Activated naive CD8-positive, alpha-beta T cell treated with anti-CD3 and anti-CD28 coated beads, Interleukin-2, amount 50 U/mL, for 24 hours (primary cell): ENCODE measurements around the gene MCRIP2.
A peak's percentile ranks its signal among the peaks of the same experiment; 100 is the strongest.
"Not testable (repeated sequence)": the region's sequence is repeated elsewhere in the genome, so short reads cannot be mapped to it uniquely, and the experiment has no call there.

Experiments used
- ATAC-seq: fragments of 150-1000 bp; cut with Tn5 transposase; one replicate; pipeline ENCODE4 v1.10.0; 2021
- DNase-seq: peaks from one replicate; pipeline ENCODE4 v3.0.0; 2021
- H3K27ac Mint-ChIP-seq: one replicate; pipeline ENCODE4 v1.8.0; 2021; ENCODE audit warnings: mild to moderate bottlenecking, mixed read lengths
- H3K27me3 Mint-ChIP-seq: one replicate; pipeline ENCODE4 v1.8.0; 2021; ENCODE audit warnings: mixed read lengths
- H3K36me3 Mint-ChIP-seq: one replicate; pipeline ENCODE4 v1.8.0; 2021; ENCODE audit warnings: low read depth, mixed read lengths
- H3K4me1 Mint-ChIP-seq: one replicate; pipeline ENCODE4 v1.8.0; 2021; ENCODE audit warnings: mixed read lengths
- H3K4me3 Mint-ChIP-seq: one replicate; pipeline ENCODE4 v1.8.0; 2021; ENCODE audit warnings: mild to moderate bottlenecking, moderate library complexity, mixed read lengths
- H3K9me3 Mint-ChIP-seq: one replicate; pipeline ENCODE4 v1.8.0; 2021; ENCODE audit warnings: mixed read lengths

Gene MCRIP2

GRCh38 chr16:641326-642188 lies at the start of gene MCRIP2:
Gene MCRIP2, plus strand, starts transcription at chr16:641828. Its CDS starts 164 bp downstream, at chr16:641992.
- peak; percentile 55 for ATAC-seq
- peak; percentile 85 for DNase-seq
- Mint-ChIP-seq H3K4me3 (peak within 1 kb of the TSS; percentile 80), H3K4me1 (peaks cover 19% of the 10 kb centered on the region), H3K27ac (peak within 1 kb of the TSS; percentile 67), H3K27me3 (peaks cover 3% of the 10 kb centered on the region), H3K9me3 (no peaks in the 10 kb centered on the region), H3K36me3 (peaks cover 10% of the 10 kb centered on the region)

GRCh38 chr16:591892-592517 lies 49.6 kb upstream of the MCRIP2 start:
- no peaks in the 10 kb centered on the region for H3K27me3 Mint-ChIP-seq
- H3K36me3 Mint-ChIP-seq = peaks cover 13% of the 10 kb centered on the region
- H3K9me3 Mint-ChIP-seq = no peaks in the 10 kb centered on the region
- H3K4me1 Mint-ChIP-seq = peaks cover 23% of the 10 kb centered on the region
- H3K4me3 Mint-ChIP-seq = peak overlapping the region; percentile 26
- DNase-seq (no peak), ATAC-seq (no peak)
- H3K27ac Mint-ChIP-seq = no peak overlapping the region

GRCh38 chr16:592518-593306 lies 48.9 kb upstream of the MCRIP2 start:
- no peaks in the 10 kb centered on the region for H3K27me3 Mint-ChIP-seq
- no peak overlapping the region for H3K4me3 Mint-ChIP-seq
- peaks cover 19% of the 10 kb centered on the region for H3K4me1 Mint-ChIP-seq
- H3K27ac Mint-ChIP-seq = peak overlapping the region; percentile 42
- no peak for DNase-seq
- no peak for ATAC-seq
- H3K9me3 Mint-ChIP-seq = no peaks in the 10 kb centered on the region
- peaks cover 9% of the 10 kb centered on the region for H3K36me3 Mint-ChIP-seq

GRCh38 chr16:593406-593805 lies 48.2 kb upstream of the MCRIP2 start:
- no peak for ATAC-seq
- H3K4me3 Mint-ChIP-seq = no peak overlapping the region
- peaks cover 3% of the 10 kb centered on the region for H3K36me3 Mint-ChIP-seq
- no peaks in the 10 kb centered on the region for H3K9me3 Mint-ChIP-seq
- H3K27ac Mint-ChIP-seq = no peak overlapping the region
- no peak for DNase-seq
- peaks cover 14% of the 10 kb centered on the region for H3K4me1 Mint-ChIP-seq
- no peaks in the 10 kb centered on the region for H3K27me3 Mint-ChIP-seq

- peaks cover 4% of the 10 kb centered on the region for H3K36me3 Mint-ChIP-seq
- H3K9me3 Mint-ChIP-seq = no peaks in the 10 kb centered on the region
- H3K27ac Mint-ChIP-seq = no peak overlapping the region
- DNase-seq (no peak), ATAC-seq (no peak)
- H3K4me3 Mint-ChIP-seq = no peak overlapping the region
- peaks cover 11% of the 10 kb centered on the region for H3K4me1 Mint-ChIP-seq
- H3K27me3 Mint-ChIP-seq = no peaks in the 10 kb centered on the region
Measured at GRCh38 chr16:593807-594206, 47.8 kb upstream of the MCRIP2 start.

- DNase-seq (no peak), ATAC-seq (peak; percentile 3)
- Mint-ChIP-seq H3K9me3 (no peaks in the 10 kb centered on the region), H3K27ac (no peak overlapping the region), H3K4me3 (no peak overlapping the region), H3K36me3 (peaks cover 7% of the 10 kb centered on the region), H3K4me1 (peaks cover 11% of the 10 kb centered on the region), H3K27me3 (no peaks in the 10 kb centered on the region)
Measured at GRCh38 chr16:595094-595528, 46.5 kb upstream of the MCRIP2 start.

GRCh38 chr16:595942-596735 lies 45.5 kb upstream of the MCRIP2 start:
- peaks cover 5% of the 10 kb centered on the region for H3K4me1 Mint-ChIP-seq
- H3K27ac Mint-ChIP-seq = no peak overlapping the region
- ATAC-seq (no peak), DNase-seq (no peak)
- no peaks in the 10 kb centered on the region for H3K9me3 Mint-ChIP-seq
- H3K27me3 Mint-ChIP-seq = no peaks in the 10 kb centered on the region
- no peak overlapping the region for H3K4me3 Mint-ChIP-seq
- H3K36me3 Mint-ChIP-seq = peaks cover 7% of the 10 kb centered on the region

GRCh38 chr16:596736-597060 lies 44.9 kb upstream of the MCRIP2 start:
- Mint-ChIP-seq H3K36me3 (peaks cover 7% of the 10 kb centered on the region), H3K27ac (no peak overlapping the region), H3K9me3 (no peaks in the 10 kb centered on the region), H3K4me3 (no peak overlapping the region), H3K27me3 (no peaks in the 10 kb centered on the region), H3K4me1 (peaks cover 2% of the 10 kb centered on the region)
- ATAC-seq (no peak), DNase-seq (no peak)

- not testable (repeated sequence) for H3K4me1 Mint-ChIP-seq, H3K36me3 Mint-ChIP-seq, H3K27me3 Mint-ChIP-seq, H3K27ac Mint-ChIP-seq, H3K4me3 Mint-ChIP-seq, DNase-seq, ATAC-seq, H3K9me3 Mint-ChIP-seq
Measured at GRCh38 chr16:597655-598054, 44.0 kb upstream of the MCRIP2 start.

- Mint-ChIP-seq H3K27ac (no peak overlapping the region), H3K27me3 (no peaks in the 10 kb centered on the region), H3K9me3 (no peaks in the 10 kb centered on the region), H3K4me1 (peaks cover 3% of the 10 kb centered on the region), H3K36me3 (peaks cover 7% of the 10 kb centered on the region), H3K4me3 (no peak overlapping the region)
- no peak for ATAC-seq
- no peak for DNase-seq
Measured at GRCh38 chr16:598823-599739, 42.5 kb upstream of the MCRIP2 start.

- ATAC-seq (peak; percentile 36), DNase-seq (no peak)
- no peak overlapping the region for H3K27ac Mint-ChIP-seq
- H3K4me3 Mint-ChIP-seq = no peak overlapping the region
- no peaks in the 10 kb centered on the region for H3K27me3 Mint-ChIP-seq
- H3K36me3 Mint-ChIP-seq = peaks cover 7% of the 10 kb centered on the region
- no peaks in the 10 kb centered on the region for H3K9me3 Mint-ChIP-seq
- H3K4me1 Mint-ChIP-seq = peaks cover 3% of the 10 kb centered on the region
Measured at GRCh38 chr16:600781-601180, 40.8 kb upstream of the MCRIP2 start.

- ATAC-seq (no peak), DNase-seq (no peak)
- H3K9me3 Mint-ChIP-seq = no peaks in the 10 kb centered on the region
- peaks cover 15% of the 10 kb centered on the region for H3K4me1 Mint-ChIP-seq
- H3K27ac Mint-ChIP-seq = no peak overlapping the region
- no peak overlapping the region for H3K4me3 Mint-ChIP-seq
- H3K27me3 Mint-ChIP-seq = no peaks in the 10 kb centered on the region
- peaks cover 3% of the 10 kb centered on the region for H3K36me3 Mint-ChIP-seq
Measured at GRCh38 chr16:603933-604332, 37.7 kb upstream of the MCRIP2 start.

- Mint-ChIP-seq H3K4me1 (peaks cover 20% of the 10 kb centered on the region), H3K27me3 (no peaks in the 10 kb centered on the region), H3K4me3 (no peak overlapping the region), H3K27ac (no peak overlapping the region), H3K9me3 (no peaks in the 10 kb centered on the region), H3K36me3 (no peaks in the 10 kb centered on the region)
- DNase-seq (no peak), ATAC-seq (no peak)
Measured at GRCh38 chr16:606656-607307, 34.8 kb upstream of the MCRIP2 start.
